Osteoblast (primary cell): ENCODE data around the gene RCAN2. TPM values are rescaled to one million over a fixed set of nuclear protein-coding genes. Genes with fewer than 3 reads are reported as not detected.

Experiments used
- DNase-seq: peaks from one replicate; pipeline ENCODE4 v3.0.0; 2011; ENCODE audit warnings: low spot score, mixed read lengths; ENCODE audit not compliant: insufficient read length; ENCODE audit errors: missing footprints
- H2AFZ ChIP-seq: 2 replicates; pipeline ENCODE4 v1.6.0; 2011; ENCODE audit warnings: mild to moderate bottlenecking, low read length
- H3K27ac ChIP-seq: 2 replicates; pipeline ENCODE4 v1.5.1; 2011; ENCODE audit warnings: mild to moderate bottlenecking, low read depth, low read length, moderate library complexity
- H3K27me3 ChIP-seq: 2 replicates; pipeline ENCODE4 v1.6.0; 2012; ENCODE audit warnings: mild to moderate bottlenecking, control low read depth, inconsistent platforms, low read length, moderate library complexity; ENCODE audit not compliant: insufficient read depth
- H3K36me3 ChIP-seq: 2 replicates; pipeline ENCODE4 v1.5.1; 2011; ENCODE audit warnings: mild to moderate bottlenecking, low read length, control low read depth, moderate library complexity; ENCODE audit not compliant: insufficient read depth
- H3K4me1 ChIP-seq: 2 replicates; pipeline ENCODE4 v1.5.1; 2011; ENCODE audit warnings: mild to moderate bottlenecking, low read length, control low read depth, moderate library complexity; ENCODE audit not compliant: insufficient read depth
- H3K4me2 ChIP-seq: 2 replicates; pipeline ENCODE4 v1.6.0; 2011; ENCODE audit warnings: mild to moderate bottlenecking, low read length; ENCODE audit not compliant: insufficient read depth
- H3K4me3 ChIP-seq: fragments of 200-600 bp; sonication (generic); 3 replicates; pipeline ENCODE4 v1.5.1; 2012; ENCODE audit warnings: mild to moderate bottlenecking, low read length, inconsistent platforms; ENCODE audit not compliant: insufficient read depth
- H3K79me2 ChIP-seq: 2 replicates; pipeline ENCODE4 v1.6.0; 2012; ENCODE audit warnings: mild to moderate bottlenecking, low read length, control low read depth, inconsistent platforms; ENCODE audit not compliant: insufficient read depth
- H3K9me3 ChIP-seq: 2 replicates; pipeline ENCODE4 v1.5.1; 2011; ENCODE audit warnings: low read depth, low read length, control low read depth
- H4K20me1 ChIP-seq: 2 replicates; pipeline ENCODE4 v1.6.0; 2012; ENCODE audit warnings: mild to moderate bottlenecking, low read length, control low read depth; ENCODE audit not compliant: insufficient read depth
- CTCF ChIP-seq: IDR thresholded peaks from 2 replicates; pipeline ENCODE4 v1.5.1; 2011; ENCODE audit warnings: mild to moderate bottlenecking, low read depth, low read length, moderate library complexity; ENCODE audit errors: extremely low read depth
- total RNA-seq: library from RNA; depleted of rRNA; stranded (reverse); fragments of >200 nt; gene quantifications from 2 replicates; pipeline ENCODE4 v1.2.3, GENCODE V29; 2012

The RCAN2 gene
- total RNA-seq, 1 donor: 14.1 TPM

GRCh38 chr6:46422619-46423018 lies 68.6 kb downstream of the RCAN2 start:
- Histone ChIP-seq H3K4me3 (no peak overlapping the region), H3K4me2 (no peak overlapping the region), H3K27me3 (no peaks in the 10 kb centered on the region), H2AFZ (no peak overlapping the region), H3K27ac (no peak overlapping the region), H3K36me3 (no peaks in the 10 kb centered on the region), H3K79me2 (no peaks in the 10 kb centered on the region), H3K4me1 (peaks cover 7% of the 10 kb centered on the region), H4K20me1 (no peaks in the 10 kb centered on the region), H3K9me3 (no peaks in the 10 kb centered on the region)
- DNase-seq: no peak
- no peak for TF ChIP-seq CTCF

GRCh38 chr6:46421939-46422338 lies 69.3 kb downstream of the RCAN2 start:
- no peak overlapping the region for H2AFZ ChIP-seq
- no peak overlapping the region for H3K4me3 ChIP-seq
- H3K27me3 ChIP-seq: no peaks in the 10 kb centered on the region
- no peaks in the 10 kb centered on the region for H3K36me3 ChIP-seq
- TF ChIP-seq CTCF: no peak
- DNase-seq: no peak
- H3K9me3 ChIP-seq: no peaks in the 10 kb centered on the region
- no peak overlapping the region for H3K27ac ChIP-seq
- peaks cover 7% of the 10 kb centered on the region for H3K4me1 ChIP-seq
- H3K79me2 ChIP-seq: no peaks in the 10 kb centered on the region
- no peak overlapping the region for H3K4me2 ChIP-seq
- H4K20me1 ChIP-seq: no peaks in the 10 kb centered on the region

- H3K4me1 ChIP-seq: peaks cover 7% of the 10 kb centered on the region
- H3K36me3 ChIP-seq: no peaks in the 10 kb centered on the region
- H3K79me2 ChIP-seq: no peaks in the 10 kb centered on the region
- no peak overlapping the region for H3K4me3 ChIP-seq
- H3K9me3 ChIP-seq: no peaks in the 10 kb centered on the region
- H4K20me1 ChIP-seq: no peaks in the 10 kb centered on the region
- H3K27ac ChIP-seq: no peak overlapping the region
- peak; percentile 27 for TF ChIP-seq CTCF
- no peaks in the 10 kb centered on the region for H3K27me3 ChIP-seq
- H2AFZ ChIP-seq: no peak overlapping the region
- H3K4me2 ChIP-seq: no peak overlapping the region
- no peak for DNase-seq
Observed at GRCh38 chr6:46420921-46421638, 70.2 kb downstream of the RCAN2 start.

- H4K20me1 ChIP-seq: no peaks in the 10 kb centered on the region
- H3K79me2 ChIP-seq: no peaks in the 10 kb centered on the region
- H3K4me2 ChIP-seq: no peak overlapping the region
- TF ChIP-seq CTCF: peak; percentile 88
- H2AFZ ChIP-seq: no peak overlapping the region
- H3K9me3 ChIP-seq: no peaks in the 10 kb centered on the region
- H3K4me3 ChIP-seq: no peak overlapping the region
- peaks cover 7% of the 10 kb centered on the region for H3K4me1 ChIP-seq
- H3K27ac ChIP-seq: no peak overlapping the region
- H3K27me3 ChIP-seq: no peaks in the 10 kb centered on the region
- no peaks in the 10 kb centered on the region for H3K36me3 ChIP-seq
- peak; percentile 54 for DNase-seq
Observed at GRCh38 chr6:46419576-46420002, 71.7 kb downstream of the RCAN2 start.
